Activated naive CD4-positive, alpha-beta T cell (primary cell): ENCODE results near the gene PLA2G4D.

ENCODE experiments used
- DNase-seq, 4 experiments: peaks; one replicate each; lab custom pipeline; 2025; lab: John Stamatoyannopoulos, UW

Gene PLA2G4D

GRCh38 chr15:42050484-42051255 lies 43.7 kb downstream of the PLA2G4D start:
- DNase-seq: no peak

GRCh38 chr15:42048821-42049200 lies 45.6 kb downstream of the PLA2G4D start:
- no peak for DNase-seq

- DNase-seq: no peak
Measured at GRCh38 chr15:42048080-42048820, 46.1 kb downstream of the PLA2G4D start.

- no peak for DNase-seq
Measured at GRCh38 chr15:42046597-42046996, 47.8 kb downstream of the PLA2G4D start.

- DNase-seq: no peak
Measured at GRCh38 chr15:42045211-42045615, 49.1 kb downstream of the PLA2G4D start.

GRCh38 chr15:42042602-42043400 lies 51.6 kb downstream of the PLA2G4D start:
- no peak for DNase-seq

GRCh38 chr15:42038401-42038800 lies 56.0 kb downstream of the PLA2G4D start:
- no peak for DNase-seq

GRCh38 chr15:42037656-42038055 lies 56.7 kb downstream of the PLA2G4D start:
- DNase-seq: no peak

GRCh38 chr15:42036966-42037365 lies 57.4 kb downstream of the PLA2G4D start:
- DNase-seq: no peak

- DNase-seq: no peak
Measured at GRCh38 chr15:42036112-42036905, 58.1 kb downstream of the PLA2G4D start.

- no peak for DNase-seq
Measured at GRCh38 chr15:42035435-42035761, 59.0 kb downstream of the PLA2G4D start.

GRCh38 chr15:42034628-42035434 lies 59.5 kb downstream of the PLA2G4D start:
- DNase-seq: no peak

- DNase-seq: no peak
Measured at GRCh38 chr15:42033214-42033873, 61.0 kb downstream of the PLA2G4D start.

GRCh38 chr15:42032376-42033213 lies 61.8 kb downstream of the PLA2G4D start:
- DNase-seq: no peak

- no peak for DNase-seq
Measured at GRCh38 chr15:42031198-42031915, 63.0 kb downstream of the PLA2G4D start.

- DNase-seq: no peak
Measured at GRCh38 chr15:42027521-42027920, 66.8 kb downstream of the PLA2G4D start.

- DNase-seq: no peak
Measured at GRCh38 chr15:42024303-42024702, 70.1 kb downstream of the PLA2G4D start.

- DNase-seq: no peak
Measured at GRCh38 chr15:42021593-42021992, 72.8 kb downstream of the PLA2G4D start.

GRCh38 chr15:42020713-42021273 lies 73.6 kb downstream of the PLA2G4D start, which contains the start of gene PLA2G4E:
PLA2G4E (minus strand) TSS chr15:42021042; CDS start chr15:42021030, 12 bp downstream.
- DNase-seq: no peak
